ENCODE results near the gene PTCSC3. TPM values are rescaled to one million over a fixed set of nuclear protein-coding genes. Genes with fewer than 3 reads are reported as not detected.

The PTCSC3 gene
- total and polyA plus RNA-seq, 9 of the 15 experiments (the other 6 are each of a cell fraction or from before 2014, with no cell fraction given), result not detected

- BruUV-seq (replicated peaks), result no TSS peak
- no peak for TF ChIP-seq SMARCC2 (IDR thresholded peaks at IDR 0.05; ENCODE audit: low read depth)
- peak; percentile 59 for TF ChIP-seq RBM25 (IDR thresholded peaks at IDR 0.05; ENCODE audit: low read depth, low read length, severe bottlenecking)
- ATAC-seq, result no peak
- Histone ChIP-seq H3K27me3 (ENCODE audit: control insufficient read depth in 2 of 2, insufficient read depth in 2 of 2, low read length in 2 of 2) (no peaks in the 10 kb centered on the region; a peak in 3 of 5 replicates), H3K79me2 (ENCODE audit: control insufficient read depth, insufficient read depth, low read length) (no peaks in the 10 kb centered on the region), H2AFZ (ENCODE audit: low read depth, low read length) (no peak overlapping the region), H3K4me2 (ENCODE audit: insufficient read depth, low read length) (no peak overlapping the region), H3K9me3 (replicated peaks; ENCODE audit: control insufficient read depth, insufficient read depth, low read depth, low read length) (no peaks in the 10 kb centered on the region), H3K27ac (ENCODE audit: extremely low read depth, low read depth, low read length) (no peak overlapping the region), H4K20me1 (replicated peaks; ENCODE audit: control insufficient read depth, insufficient read depth, low read length) (no peaks in the 10 kb centered on the region), H3K9ac (ENCODE audit: insufficient read depth in 1 of 2, low read depth in 2 of 2, low read length in 2 of 2) (no peak overlapping the region), H3K4me1 (replicated peaks in 1 of 2; ENCODE audit: control insufficient read depth in 2 of 2, insufficient read depth in 2 of 2, low read length in 2 of 2) (peaks cover 0 to 3% of the 10 kb centered on the region in 2 experiments; a peak in 3 of 5 replicates), H3K9me1 (ENCODE audit: control insufficient read depth, insufficient read depth, low read length) (no peaks in the 10 kb centered on the region), H3K36me3 (ENCODE audit: control insufficient read depth, insufficient read depth, low read length) (no peaks in the 10 kb centered on the region), H3K4me3 (no peak overlapping the region)
- intact Hi-C loops (cut with micrococcal nuclease) (no loop called here), in situ Hi-C loops (cut with MboI) (no loop called here)
- no peak for FAIRE-seq
- DNase-seq (ENCODE audit: extremely low read depth in 1 of 4, low spot score in 3 of 4), result no peak
- CTCF ChIA-PET (ENCODE audit: low intra/inter-chr PET ratio), result interaction anchor here (0.7 kb wide), 1 partner anchor 1801 kb away, joined by 3 read pairs; no protein-coding TSS in a partner anchor
- POLR2A ChIA-PET, result interaction anchor here (0.7 kb wide), 1 partner anchor 19 kb away, joined by 3 read pairs; no protein-coding TSS in a partner anchor
Measured at GRCh38 chr14:36222337-36222736, 45.8 kb upstream of the PTCSC3 start.

DNA sequence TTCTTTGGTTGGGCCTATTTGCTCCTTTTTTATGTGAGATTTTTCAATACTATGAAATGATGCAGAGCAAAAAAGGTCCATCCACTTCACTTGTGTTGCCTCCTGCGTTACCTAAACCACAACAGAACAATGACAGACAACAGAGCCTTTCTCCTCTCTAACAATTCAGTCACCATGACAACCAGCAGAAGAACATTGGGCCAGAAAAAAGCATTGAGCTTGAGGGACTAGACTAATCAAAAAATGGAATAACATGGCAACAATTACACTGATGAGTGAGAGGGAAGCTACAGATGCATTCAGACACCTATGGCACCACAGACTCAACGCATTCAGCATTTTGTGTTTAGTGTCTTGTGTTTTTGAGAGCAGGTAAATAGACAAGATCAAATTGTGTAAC, 44.6 kb upstream of the PTCSC3 start:
- peaks cover 0 to 3% of the 10 kb centered on the region in 2 experiments; a peak in 3 of 5 replicates for H3K4me1 ChIP-seq (replicated peaks in 1 of 2; ENCODE audit: control insufficient read depth in 2 of 2, insufficient read depth in 2 of 2, low read length in 2 of 2)
- ATAC-seq (no peak), DNase-seq (ENCODE audit: extremely low read depth in 1 of 4, low spot score in 3 of 4) (no peak), FAIRE-seq (no peak)
- TF ChIP-seq RFX1 (IDR thresholded peaks at IDR 0.05), result peak; percentile 69
- TF ChIP-seq TOE1 (IDR thresholded peaks at IDR 0.05; ENCODE audit: borderline replicate concordance), result no peak
- no peak for TF ChIP-seq TOE1 (CRISPR knock-in tag; IDR thresholded peaks at IDR 0.05; ENCODE audit: borderline replicate concordance, low read depth)
- no peak overlapping the region for H3K27ac ChIP-seq (ENCODE audit: extremely low read depth, low read depth, low read length)
- no peaks in the 10 kb centered on the region for H3K36me3 ChIP-seq (ENCODE audit: control insufficient read depth, insufficient read depth, low read length)
- no peak overlapping the region for H3K4me3 ChIP-seq
- no peaks in the 10 kb centered on the region for H4K20me1 ChIP-seq (replicated peaks; ENCODE audit: control insufficient read depth, insufficient read depth, low read length)
- no peaks in the 10 kb centered on the region for H3K79me2 ChIP-seq (ENCODE audit: control insufficient read depth, insufficient read depth, low read length)
- no peak overlapping the region for H3K9ac ChIP-seq (ENCODE audit: insufficient read depth in 1 of 2, low read depth in 2 of 2, low read length in 2 of 2)
- H3K9me3 ChIP-seq (replicated peaks; ENCODE audit: control insufficient read depth, insufficient read depth, low read depth, low read length), result no peaks in the 10 kb centered on the region
- WGBS (ENCODE audit: insufficient coverage, low coverage, missing lambda C conversion rate), result 0% methylated on average over 2 of the region's 2 CpGs
- no peak overlapping the region for H3K4me2 ChIP-seq (ENCODE audit: insufficient read depth, low read length)
- in situ Hi-C loops (cut with MboI) (no loop called here), intact Hi-C loops (cut with micrococcal nuclease) (no loop called here)
- ChIA-PET CTCF (ENCODE audit: low intra/inter-chr PET ratio) (no interaction called here), POLR2A (interaction anchor here (0.6 kb wide), 1 partner anchor 16 kb away, joined by 4 read pairs; no protein-coding TSS in a partner anchor)
- H2AFZ ChIP-seq (ENCODE audit: low read depth, low read length), result no peak overlapping the region
- no peaks in the 10 kb centered on the region; a peak in 3 of 5 replicates for H3K27me3 ChIP-seq (ENCODE audit: control insufficient read depth in 2 of 2, insufficient read depth in 2 of 2, low read length in 2 of 2)
- no TSS peak for BruUV-seq (replicated peaks)
- H3K9me1 ChIP-seq (ENCODE audit: control insufficient read depth, insufficient read depth, low read length), result no peaks in the 10 kb centered on the region

Data from K562 (cell line).